ENCODE data around the gene ZNF142. TPM values are rescaled to one million over a fixed set of nuclear protein-coding genes. Genes with fewer than 3 reads are reported as not detected.

The ZNF142 gene
- total and polyA plus RNA-seq, 7 donors = 1.8 to 33.5 (median 21.9) TPM

GRCh38 chr2:218648787-218649100 is 10.7 kb downstream of the ZNF142 start:
- no peaks in the 10 kb centered on the region for H3K27me3 ChIP-seq (ENCODE audit: insufficient read depth in 3 of 3, low read length in 2 of 3)
- H3K27ac ChIP-seq = no peak overlapping the region
- DNase-seq = no peak
- H3K9me3 ChIP-seq = no peaks in the 10 kb centered on the region
- no peak overlapping the region for H3K4me3 ChIP-seq
- H3K4me1 ChIP-seq = peaks cover 4% of the 10 kb centered on the region
- peaks cover 12 to 99% of the 10 kb centered on the region in 2 donors for H3K36me3 ChIP-seq (ENCODE audit: insufficient read depth in 1 of 2, low read depth in 1 of 2)
- intact Hi-C loops (cut with DNase I) = no loop called here
- TF ChIP-seq CTCF (IDR thresholded peaks at IDR 0.05) = no peak
- ATAC-seq = peak in 2 of 4 donors; percentile 19 to 24
- WGBS, 3 donors = 86 to 91% (median 90%) methylated on average over 9 to 11 of the region's 11 CpGs

- peaks cover 4% of the 10 kb centered on the region for H3K4me1 ChIP-seq
- no peaks in the 10 kb centered on the region for H3K9me3 ChIP-seq
- WGBS, 3 donors = 64 to 74% (median 65%) methylated on average over 9 of the region's 9 CpGs
- H3K4me3 ChIP-seq = no peak overlapping the region
- no peaks in the 10 kb centered on the region for H3K27me3 ChIP-seq (ENCODE audit: insufficient read depth in 3 of 3, low read length in 2 of 3)
- peak; percentile 72 to 86 (median 77) for ATAC-seq
- intact Hi-C loops (cut with DNase I) = no loop called here
- no peak overlapping the region for H3K27ac ChIP-seq
- peak in 1 of 2 donors; percentile 47 for DNase-seq
- TF ChIP-seq CTCF (IDR thresholded peaks at IDR 0.05) = peak; percentile 83
- H3K36me3 ChIP-seq (ENCODE audit: insufficient read depth in 1 of 2, low read depth in 1 of 2) = peaks cover 12 to 99% of the 10 kb centered on the region in 2 donors
Measured at GRCh38 chr2:218648088-218648786, 11.2 kb downstream of the ZNF142 start.

- intact Hi-C loops (cut with DNase I) = no loop called here
- Histone ChIP-seq H3K27me3 (ENCODE audit: insufficient read depth in 3 of 3, low read length in 2 of 3) (no peaks in the 10 kb centered on the region), H3K36me3 (ENCODE audit: insufficient read depth in 1 of 2, low read depth in 1 of 2) (peaks cover 7 to 97% of the 10 kb centered on the region in 2 donors), H3K4me3 (no peak overlapping the region), H3K27ac (no peak overlapping the region), H3K9me3 (no peaks in the 10 kb centered on the region), H3K4me1 (peaks cover 4% of the 10 kb centered on the region)
- 77 to 83% (median 82%) methylated on average over 1 of the region's 1 CpG for WGBS, 3 donors
- no peak for ATAC-seq
- DNase-seq = no peak
- no peak for TF ChIP-seq CTCF (IDR thresholded peaks at IDR 0.05)
Measured at GRCh38 chr2:218645126-218645525, 14.3 kb downstream of the ZNF142 start.

GRCh38 chr2:218644721-218645120 is 14.7 kb downstream of the ZNF142 start:
- no peak for DNase-seq
- TF ChIP-seq CTCF (IDR thresholded peaks at IDR 0.05) = no peak
- H3K36me3 ChIP-seq (ENCODE audit: insufficient read depth in 1 of 2, low read depth in 1 of 2) = peaks cover 7 to 97% of the 10 kb centered on the region in 2 donors
- peaks cover 4% of the 10 kb centered on the region for H3K4me1 ChIP-seq
- H3K27me3 ChIP-seq (ENCODE audit: insufficient read depth in 3 of 3, low read length in 2 of 3) = no peaks in the 10 kb centered on the region
- H3K27ac ChIP-seq = no peak overlapping the region
- H3K9me3 ChIP-seq = no peaks in the 10 kb centered on the region
- 88 to 97% (median 90%) methylated on average over 11 of the region's 11 CpGs for WGBS, 3 donors
- intact Hi-C loops (cut with DNase I) = no loop called here
- no peak for ATAC-seq
- H3K4me3 ChIP-seq = no peak overlapping the region
